Measurements from ENCODE around the gene ADRM1. TPM values are rescaled to one million over a fixed set of nuclear protein-coding genes. Genes with fewer than 3 reads are reported as not detected.

ADRM1 gene
- total RNA-seq, 1 donor from 2014 or later, result 87.2 TPM

DNA sequence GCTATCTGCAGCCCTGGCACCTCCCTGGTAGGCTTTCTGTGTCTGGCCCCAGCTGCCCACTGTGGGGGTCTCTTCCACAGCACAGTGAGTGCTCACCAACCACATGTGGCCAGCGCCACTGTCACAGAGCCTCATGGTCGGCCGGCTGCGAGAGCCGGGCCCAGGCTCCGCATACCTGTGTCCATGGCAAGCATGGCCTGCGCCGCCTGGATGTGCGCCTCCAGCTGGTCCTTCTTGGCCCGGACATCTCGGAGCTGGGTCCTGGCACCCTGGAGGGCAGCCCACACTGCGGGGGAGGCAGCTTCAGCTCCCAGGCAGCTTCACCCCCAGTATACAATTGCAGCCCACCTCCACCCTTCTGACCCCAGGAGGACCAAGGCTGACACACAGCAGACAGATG lies 13.0 kb downstream of the ADRM1 start:
- Mint-ChIP-seq H3K4me3 (ENCODE audit: unreplicated experiment) (no peak overlapping the region), H3K27me3 (ENCODE audit: low read depth) (no peaks in the 10 kb centered on the region), H3K27ac (ENCODE audit: unreplicated experiment) (no peak overlapping the region), H3K9me3 (ENCODE audit: low read depth) (no peaks in the 10 kb centered on the region), H3K36me3 (ENCODE audit: low read depth) (peaks cover 14% of the 10 kb centered on the region), H3K4me1 (ENCODE audit: low read depth) (no peaks in the 10 kb centered on the region)
- TF ChIP-seq, protein P1, sequence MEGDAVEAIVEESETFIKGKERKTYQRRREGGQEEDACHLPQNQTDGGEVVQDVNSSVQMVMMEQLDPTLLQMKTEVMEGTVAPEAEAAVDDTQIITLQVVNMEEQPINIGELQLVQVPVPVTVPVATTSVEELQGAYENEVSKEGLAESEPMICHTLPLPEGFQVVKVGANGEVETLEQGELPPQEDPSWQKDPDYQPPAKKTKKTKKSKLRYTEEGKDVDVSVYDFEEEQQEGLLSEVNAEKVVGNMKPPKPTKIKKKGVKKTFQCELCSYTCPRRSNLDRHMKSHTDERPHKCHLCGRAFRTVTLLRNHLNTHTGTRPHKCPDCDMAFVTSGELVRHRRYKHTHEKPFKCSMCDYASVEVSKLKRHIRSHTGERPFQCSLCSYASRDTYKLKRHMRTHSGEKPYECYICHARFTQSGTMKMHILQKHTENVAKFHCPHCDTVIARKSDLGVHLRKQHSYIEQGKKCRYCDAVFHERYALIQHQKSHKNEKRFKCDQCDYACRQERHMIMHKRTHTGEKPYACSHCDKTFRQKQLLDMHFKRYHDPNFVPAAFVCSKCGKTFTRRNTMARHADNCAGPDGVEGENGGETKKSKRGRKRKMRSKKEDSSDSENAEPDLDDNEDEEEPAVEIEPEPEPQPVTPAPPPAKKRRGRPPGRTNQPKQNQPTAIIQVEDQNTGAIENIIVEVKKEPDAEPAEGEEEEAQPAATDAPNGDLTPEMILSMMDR (IDR thresholded peaks at IDR 0.05), result no peak
- DNase-seq (ENCODE audit: low spot score), result no peak

DNA sequence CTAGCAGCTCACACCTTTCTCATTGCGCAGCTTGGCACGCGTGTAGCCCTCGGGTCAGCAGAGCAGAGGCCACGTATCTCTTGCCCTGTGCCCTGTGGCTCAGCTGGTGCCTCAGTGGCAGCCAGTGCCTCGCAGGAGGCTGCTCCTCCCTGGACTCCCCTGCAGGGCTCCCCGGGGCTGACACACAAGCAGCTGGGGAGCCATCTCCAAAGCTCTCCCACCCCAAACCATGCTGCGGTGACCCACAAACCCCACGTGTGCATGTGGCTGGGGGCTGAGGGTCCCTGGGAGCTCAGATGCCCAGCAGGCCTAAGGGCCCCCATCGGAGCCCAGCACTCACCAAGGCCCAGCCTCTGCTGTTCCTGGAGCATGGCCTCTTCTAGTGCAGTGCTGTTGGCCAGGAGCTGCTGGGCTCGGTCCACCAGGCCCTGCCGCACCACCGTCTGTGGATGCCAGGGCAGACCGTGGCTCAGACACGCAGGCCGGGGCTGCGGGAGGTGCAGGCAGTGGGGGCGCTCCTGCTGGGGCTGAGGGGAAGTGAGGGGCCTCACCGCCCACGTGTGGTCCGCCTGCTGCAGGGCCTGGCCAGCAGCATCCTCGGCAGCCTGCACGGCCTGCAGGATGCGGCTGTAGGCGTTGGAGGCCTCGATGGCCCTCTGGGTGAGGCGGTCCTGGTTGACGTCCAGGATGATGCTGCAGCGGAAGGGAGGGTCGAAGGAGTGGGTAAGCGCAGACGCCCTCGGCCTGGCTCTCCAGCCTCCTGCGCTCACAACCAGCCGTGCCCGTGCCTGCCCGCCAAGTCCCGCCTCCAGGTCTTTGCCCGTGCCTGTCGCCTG lies 13.8 kb downstream of the ADRM1 start:
- H3K27me3 Mint-ChIP-seq (ENCODE audit: low read depth), result no peaks in the 10 kb centered on the region
- no peaks in the 10 kb centered on the region for H3K9me3 Mint-ChIP-seq (ENCODE audit: low read depth)
- H3K4me1 Mint-ChIP-seq (ENCODE audit: low read depth), result no peaks in the 10 kb centered on the region
- no peak for DNase-seq (ENCODE audit: low spot score)
- TF ChIP-seq, protein P1 (IDR thresholded peaks at IDR 0.05), result no peak
- no peak overlapping the region for H3K27ac Mint-ChIP-seq (ENCODE audit: unreplicated experiment)
- peaks cover 14% of the 10 kb centered on the region for H3K36me3 Mint-ChIP-seq (ENCODE audit: low read depth)
- no peak overlapping the region for H3K4me3 Mint-ChIP-seq (ENCODE audit: unreplicated experiment)

DNA sequence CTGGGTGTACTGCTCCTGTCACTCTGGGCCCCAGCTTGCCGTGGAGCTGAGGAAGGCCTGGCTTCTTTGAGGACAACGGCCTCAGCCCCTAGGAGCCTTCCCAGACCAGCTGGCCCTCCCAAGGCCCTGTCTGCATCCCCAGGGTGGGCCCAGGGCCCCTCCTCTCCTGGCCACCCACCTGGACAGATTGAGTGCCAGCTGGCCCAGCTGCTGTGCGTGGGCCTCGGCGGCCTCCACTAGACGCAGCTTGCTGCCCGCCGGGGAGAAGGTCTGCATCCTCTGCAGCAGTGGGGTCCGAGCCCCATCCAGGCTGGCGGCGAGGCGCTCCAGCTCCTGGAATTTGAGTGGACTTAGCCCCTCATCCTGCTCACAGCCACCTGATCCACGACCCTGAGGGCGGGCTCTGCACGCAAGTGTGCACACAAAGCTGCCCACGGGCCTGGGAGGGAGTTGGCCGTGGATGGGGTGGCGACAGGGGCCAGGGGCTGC lies 14.4 kb downstream of the ADRM1 start:
- TF ChIP-seq, protein P1 (IDR thresholded peaks at IDR 0.05), result no peak
- peaks cover 15% of the 10 kb centered on the region for H3K36me3 Mint-ChIP-seq (ENCODE audit: low read depth)
- no peaks in the 10 kb centered on the region for H3K27me3 Mint-ChIP-seq (ENCODE audit: low read depth)
- no peak for DNase-seq (ENCODE audit: low spot score)
- H3K4me1 Mint-ChIP-seq (ENCODE audit: low read depth), result no peaks in the 10 kb centered on the region
- H3K9me3 Mint-ChIP-seq (ENCODE audit: low read depth), result no peaks in the 10 kb centered on the region
- H3K27ac Mint-ChIP-seq (ENCODE audit: unreplicated experiment), result no peak overlapping the region
- H3K4me3 Mint-ChIP-seq (ENCODE audit: unreplicated experiment), result no peak overlapping the region

DNA sequence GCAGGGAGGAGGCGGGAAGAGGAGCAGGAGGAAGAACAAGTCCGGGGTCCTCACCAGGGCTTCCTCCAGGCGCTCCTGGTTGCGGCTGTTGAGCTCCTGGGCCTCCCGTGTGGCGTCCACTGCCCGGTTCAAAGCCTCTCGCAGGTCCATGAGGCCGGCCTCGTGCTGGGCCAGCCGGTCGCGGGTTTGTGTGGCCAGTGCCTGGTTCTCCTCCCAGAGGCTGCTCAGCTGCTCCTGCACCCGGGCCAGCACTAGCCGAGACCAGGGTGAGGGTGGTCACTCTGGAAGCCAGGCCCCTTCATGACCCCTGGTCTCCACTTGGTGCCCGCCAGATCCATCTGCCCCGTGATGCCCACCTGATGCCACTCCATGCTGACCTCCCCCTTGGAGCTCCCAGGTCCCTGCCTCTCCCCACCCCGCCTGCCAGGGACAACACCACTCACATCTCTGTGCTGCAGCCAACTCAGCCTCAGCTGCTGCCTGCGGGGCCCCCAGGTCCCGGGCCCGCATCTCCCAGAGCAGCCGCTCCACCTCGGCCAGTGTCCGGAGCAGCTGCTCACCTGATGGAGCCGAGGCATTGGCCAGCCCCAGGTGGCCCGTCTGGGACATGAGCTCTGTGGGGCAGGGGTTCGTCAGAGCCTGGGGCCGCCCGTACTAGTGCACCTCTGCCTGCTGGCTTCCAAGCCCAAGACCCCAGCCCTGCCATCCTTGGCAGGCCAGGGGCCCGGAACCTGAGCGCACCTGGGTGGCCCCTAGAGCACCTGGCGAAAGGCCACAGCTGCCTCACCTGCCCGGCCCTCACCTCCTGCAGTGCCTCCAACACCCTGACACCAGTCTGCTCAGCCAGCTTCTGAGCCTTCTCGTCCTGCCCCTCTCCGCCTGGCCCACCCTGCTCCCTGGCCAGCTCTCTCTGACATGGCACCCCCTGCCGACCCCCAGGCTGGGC lies 15.9 kb downstream of the ADRM1 start:
- peak overlapping the region; percentile 5 for H3K27ac Mint-ChIP-seq (ENCODE audit: unreplicated experiment)
- no peaks in the 10 kb centered on the region for H3K27me3 Mint-ChIP-seq (ENCODE audit: low read depth)
- H3K36me3 Mint-ChIP-seq (ENCODE audit: low read depth), result peaks cover 15% of the 10 kb centered on the region
- H3K4me1 Mint-ChIP-seq (ENCODE audit: low read depth), result no peaks in the 10 kb centered on the region
- no peak for DNase-seq (ENCODE audit: low spot score)
- H3K9me3 Mint-ChIP-seq (ENCODE audit: low read depth), result no peaks in the 10 kb centered on the region
- TF ChIP-seq, protein P1 (IDR thresholded peaks at IDR 0.05), result no peak
- H3K4me3 Mint-ChIP-seq (ENCODE audit: unreplicated experiment), result no peak overlapping the region

DNA sequence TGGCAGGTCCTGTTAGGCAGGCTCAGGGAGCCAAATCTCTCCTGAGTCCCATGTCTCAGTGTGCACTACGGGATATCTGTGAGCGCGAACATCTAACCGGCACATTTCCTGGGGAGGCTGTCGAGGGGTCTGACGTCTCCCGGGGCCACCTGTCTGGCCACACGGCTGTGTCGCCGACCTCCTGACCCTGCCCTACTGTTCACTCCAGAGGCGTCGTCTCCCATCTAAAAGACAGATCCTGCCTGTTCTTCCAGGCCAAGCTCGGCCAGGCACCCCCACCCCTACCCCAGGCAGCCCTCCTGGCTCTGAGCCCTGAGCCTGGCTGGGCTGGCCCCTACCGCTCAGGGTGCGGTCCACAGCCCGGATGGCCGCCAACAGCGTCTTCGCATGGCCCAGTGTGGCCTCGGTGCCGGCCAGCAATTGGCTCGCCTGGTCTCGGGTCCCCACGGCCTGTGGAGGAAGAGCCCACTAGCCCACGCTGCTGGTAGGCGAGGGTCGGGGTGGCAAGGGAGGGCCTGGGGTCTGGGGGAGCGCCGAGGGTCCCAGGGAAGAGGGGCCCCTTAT lies 16.6 kb downstream of the ADRM1 start:
- TF ChIP-seq, protein P1 (IDR thresholded peaks at IDR 0.05), result no peak
- H3K9me3 Mint-ChIP-seq (ENCODE audit: low read depth), result no peaks in the 10 kb centered on the region
- H3K4me1 Mint-ChIP-seq (ENCODE audit: low read depth), result no peaks in the 10 kb centered on the region
- peaks cover 18% of the 10 kb centered on the region for H3K36me3 Mint-ChIP-seq (ENCODE audit: low read depth)
- no peaks in the 10 kb centered on the region for H3K27me3 Mint-ChIP-seq (ENCODE audit: low read depth)
- H3K27ac Mint-ChIP-seq (ENCODE audit: unreplicated experiment), result no peak overlapping the region
- no peak overlapping the region for H3K4me3 Mint-ChIP-seq (ENCODE audit: unreplicated experiment)
- no peak for DNase-seq (ENCODE audit: low spot score)

Data from chondrocyte (in vitro differentiated cells).